ENCODE data around the gene COG5. TPM values are rescaled to one million over a fixed set of nuclear protein-coding genes. Genes with fewer than 3 reads are reported as not detected.

Gene COG5
- total and polyA plus RNA-seq, 10 of the 15 experiments (the other 5 are each of a cell fraction or from before 2014, with no cell fraction given), result 5.5 to 27.9 (median 15.6) TPM

DNA sequence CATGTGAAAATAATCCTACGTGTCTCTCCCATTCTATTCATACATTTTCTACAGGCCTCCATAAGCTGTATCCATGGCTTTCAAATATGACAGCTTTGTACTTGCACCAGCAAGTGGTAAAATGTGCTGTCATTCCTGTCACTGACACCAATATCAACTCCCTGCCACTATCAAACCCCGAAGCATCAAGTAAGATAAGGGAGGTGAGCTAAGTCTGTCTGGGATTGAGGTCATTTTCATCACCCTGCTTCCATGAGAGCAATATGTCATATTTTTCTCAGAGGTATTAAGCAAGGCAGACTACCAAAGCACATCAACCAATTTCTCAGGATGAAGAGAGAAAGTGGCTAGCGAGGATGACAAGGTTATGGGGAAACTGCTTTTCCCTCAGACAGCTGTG lies 82.8 kb downstream of the COG5 start:
- in situ Hi-C loops (cut with MboI), result no loop called here
- WGBS (ENCODE audit: insufficient coverage, insufficient replicate concordance, low lambda C conversion rate, missing lambda C conversion rate), result 97% methylated on average over 3 of the region's 3 CpGs
- H3K36me3 ChIP-seq (ENCODE audit: control insufficient read depth in 2 of 2, insufficient read depth in 2 of 2, low read length in 1 of 2), result no peaks in the 10 kb centered on the region
- H3K27ac ChIP-seq (ENCODE audit: control insufficient read depth, insufficient read depth), result no peak overlapping the region
- no peak overlapping the region for H3K4me2 ChIP-seq (ENCODE audit: control insufficient read depth, insufficient read depth)
- no peaks in the 10 kb centered on the region for H3K79me2 ChIP-seq (ENCODE audit: control insufficient read depth, insufficient read depth, low read length)
- H3K9ac ChIP-seq (ENCODE audit: control insufficient read depth, insufficient read depth, low read length), result no peak overlapping the region
- H3K4me3 ChIP-seq, result no peak overlapping the region
- H3K27me3 ChIP-seq (replicated peaks in 1 of 2; ENCODE audit: control insufficient read depth in 2 of 2, insufficient read depth in 2 of 2, low read length in 1 of 2), result no peaks in the 10 kb centered on the region
- ATAC-seq (no peak), DNase-seq (ENCODE audit: low read depth, low spot score) (no peak), FAIRE-seq (no peak)
- no peak overlapping the region for H2AFZ ChIP-seq (ENCODE audit: control insufficient read depth, low read depth, low read length)
- CTCF ChIA-PET, result interaction anchor here (1.5 to 2.3 kb wide), 2 partner anchors 17 to 33 kb away, joined by 4 to 6 read pairs; no protein-coding TSS in a partner anchor
- H3K4me1 ChIP-seq (ENCODE audit: control insufficient read depth, insufficient read depth, low read length), result no peaks in the 10 kb centered on the region
- BruUV-seq (replicated peaks), result no TSS peak
- POLR2A ChIA-PET, result no interaction called here
- intact Hi-C loops (cut with micrococcal nuclease; ENCODE audit: unreplicated experiment), result no loop called here
- no peak for TF ChIP-seq ZNF24 (IDR thresholded peaks at IDR 0.05)
- no peak for TF ChIP-seq SRF (IDR thresholded peaks at IDR 0.05; ENCODE audit: low read depth in 2 of 2, low read length in 2 of 2)
- TF ChIP-seq, protein P1, sequence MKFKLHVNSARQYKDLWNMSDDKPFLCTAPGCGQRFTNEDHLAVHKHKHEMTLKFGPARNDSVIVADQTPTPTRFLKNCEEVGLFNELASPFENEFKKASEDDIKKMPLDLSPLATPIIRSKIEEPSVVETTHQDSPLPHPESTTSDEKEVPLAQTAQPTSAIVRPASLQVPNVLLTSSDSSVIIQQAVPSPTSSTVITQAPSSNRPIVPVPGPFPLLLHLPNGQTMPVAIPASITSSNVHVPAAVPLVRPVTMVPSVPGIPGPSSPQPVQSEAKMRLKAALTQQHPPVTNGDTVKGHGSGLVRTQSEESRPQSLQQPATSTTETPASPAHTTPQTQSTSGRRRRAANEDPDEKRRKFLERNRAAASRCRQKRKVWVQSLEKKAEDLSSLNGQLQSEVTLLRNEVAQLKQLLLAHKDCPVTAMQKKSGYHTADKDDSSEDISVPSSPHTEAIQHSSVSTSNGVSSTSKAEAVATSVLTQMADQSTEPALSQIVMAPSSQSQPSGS (IDR thresholded peaks at IDR 0.05; ENCODE audit: low read length), result no peak
- no peak for TF ChIP-seq HCFC1 (IDR thresholded peaks at IDR 0.05; ENCODE audit: low read length)
- H3K9me3 ChIP-seq (replicated peaks; ENCODE audit: control insufficient read depth, insufficient read depth, low read length), result no peaks in the 10 kb centered on the region
- RAD21 ChIA-PET (ENCODE audit: unreplicated experiment), result interaction anchor here (0.7 kb wide), 1 partner anchor 312 kb away, joined by 3 read pairs; no protein-coding TSS in a partner anchor
- SMC1A ChIA-PET (ENCODE audit: uncharacterized antibody, unreplicated experiment), result interaction anchor here (1.4 kb wide), 1 partner anchor 14 kb away, joined by 4 read pairs; no protein-coding TSS in a partner anchor
- no peaks in the 10 kb centered on the region for H4K20me1 ChIP-seq (ENCODE audit: control insufficient read depth, insufficient read depth)

GRCh38 chr7:107479303-107479702 lies 84.4 kb downstream of the COG5 start:
- no peaks in the 10 kb centered on the region for H3K4me1 ChIP-seq (ENCODE audit: control insufficient read depth, insufficient read depth, low read length)
- DNase-seq (ENCODE audit: low read depth, low spot score) (no peak), FAIRE-seq (no peak), ATAC-seq (no peak)
- no peaks in the 10 kb centered on the region for H3K79me2 ChIP-seq (ENCODE audit: control insufficient read depth, insufficient read depth, low read length)
- ChIA-PET POLR2A (interaction anchor here (0.6 kb wide), 1 partner anchor 144 kb away, joined by 3 read pairs; no protein-coding TSS in a partner anchor), RAD21 (ENCODE audit: unreplicated experiment) (no interaction called here), CTCF (interaction anchor here (1.0 to 1.5 kb wide), 4 partner anchors 21 to 499 kb away, joined by 3 to 4 read pairs (median 4); no protein-coding TSS in a partner anchor), SMC1A (ENCODE audit: uncharacterized antibody, unreplicated experiment) (interaction anchor here (0.7 to 3.1 kb wide), 4 partner anchors 8 to 37 kb away, joined by 3 to 9 read pairs (median 4); no protein-coding TSS in a partner anchor)
- no peak overlapping the region for H3K9ac ChIP-seq (ENCODE audit: control insufficient read depth, insufficient read depth, low read length)
- H3K4me2 ChIP-seq (ENCODE audit: control insufficient read depth, insufficient read depth), result no peak overlapping the region
- TF ChIP-seq TCF7 (IDR thresholded peaks at IDR 0.05; ENCODE audit: borderline replicate concordance), result no peak
- intact Hi-C loops (cut with micrococcal nuclease; ENCODE audit: unreplicated experiment), result no loop called here
- H3K36me3 ChIP-seq (ENCODE audit: control insufficient read depth in 2 of 2, insufficient read depth in 2 of 2, low read length in 1 of 2), result no peaks in the 10 kb centered on the region
- no peaks in the 10 kb centered on the region for H3K9me3 ChIP-seq (replicated peaks; ENCODE audit: control insufficient read depth, insufficient read depth, low read length)
- no peak overlapping the region for H3K27ac ChIP-seq (ENCODE audit: control insufficient read depth, insufficient read depth)
- H2AFZ ChIP-seq (ENCODE audit: control insufficient read depth, low read depth, low read length), result no peak overlapping the region
- no peaks in the 10 kb centered on the region for H3K27me3 ChIP-seq (replicated peaks in 1 of 2; ENCODE audit: control insufficient read depth in 2 of 2, insufficient read depth in 2 of 2, low read length in 1 of 2)
- no peaks in the 10 kb centered on the region for H4K20me1 ChIP-seq (ENCODE audit: control insufficient read depth, insufficient read depth)
- 92% methylated on average over 2 of the region's 2 CpGs for WGBS (ENCODE audit: insufficient coverage, insufficient replicate concordance, low lambda C conversion rate, missing lambda C conversion rate)
- in situ Hi-C loops (cut with MboI), result no loop called here
- H3K4me3 ChIP-seq, result no peak overlapping the region
- BruUV-seq (replicated peaks), result no TSS peak
